GM19099 (cell line): ENCODE data around the gene LAGE3.

Experiments used
- POLR2A ChIP-seq: IDR thresholded peaks from 3 replicates; pipeline ENCODE4 v1.6.1; 2011; ENCODE audit warnings: low read depth; ENCODE audit not compliant: insufficient read length; ENCODE audit errors: extremely low read depth

Gene LAGE3

DNA sequence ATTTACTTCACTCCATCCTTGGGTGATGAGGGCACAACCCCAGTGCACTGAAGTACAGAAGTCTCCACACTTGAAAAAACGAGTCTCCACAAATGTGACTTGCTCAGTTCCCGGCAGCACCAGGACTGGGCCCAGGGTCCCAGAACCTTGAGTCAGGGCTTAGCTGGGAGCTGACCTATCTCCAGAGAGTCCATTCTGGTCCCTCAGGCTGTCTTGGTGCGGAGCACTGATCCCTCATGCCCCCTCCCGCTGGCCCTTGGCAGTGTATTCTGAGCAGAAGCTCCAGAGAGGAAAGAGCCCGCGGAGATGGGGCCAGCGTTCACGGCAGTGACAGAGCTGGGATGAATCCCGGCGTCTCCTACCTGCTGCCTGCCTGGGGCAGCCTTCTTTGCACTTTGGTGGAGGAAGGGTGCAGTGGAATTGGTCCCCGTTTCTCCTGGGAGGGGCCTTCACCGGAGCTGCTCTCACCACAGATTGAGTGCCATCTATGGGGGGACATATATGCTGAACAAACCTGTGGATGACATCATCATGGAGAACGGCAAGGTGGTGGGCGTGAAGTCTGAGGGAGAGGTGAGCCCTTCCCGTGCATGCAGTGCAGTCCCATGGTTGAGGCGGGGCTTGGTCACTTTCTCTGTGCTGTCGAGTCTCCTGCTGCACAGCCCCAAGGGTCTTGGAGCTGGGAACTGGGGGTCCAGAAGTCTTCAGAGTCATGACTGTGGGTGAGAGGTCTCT lies 38.3 kb downstream of the LAGE3 start:
- TF ChIP-seq POLR2A, result no peak

DNA sequence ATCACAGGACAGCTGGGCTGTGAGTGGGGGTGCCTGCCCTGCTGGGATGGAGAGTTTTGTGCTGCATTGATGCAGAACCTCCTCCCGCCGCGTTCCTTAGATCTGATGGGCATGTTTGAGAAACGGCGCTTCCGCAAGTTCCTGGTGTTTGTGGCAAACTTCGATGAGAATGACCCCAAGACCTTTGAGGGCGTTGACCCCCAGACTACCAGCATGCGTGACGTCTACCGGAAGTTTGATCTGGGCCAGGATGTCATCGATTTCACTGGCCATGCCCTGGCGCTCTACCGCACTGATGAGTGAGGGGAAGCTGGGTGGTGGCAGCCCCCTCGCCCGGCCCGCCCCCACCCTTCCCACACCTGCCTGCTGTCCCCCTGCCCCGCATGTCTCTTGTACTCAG lies 39.2 kb downstream of the LAGE3 start:
- no peak for TF ChIP-seq POLR2A

DNA sequence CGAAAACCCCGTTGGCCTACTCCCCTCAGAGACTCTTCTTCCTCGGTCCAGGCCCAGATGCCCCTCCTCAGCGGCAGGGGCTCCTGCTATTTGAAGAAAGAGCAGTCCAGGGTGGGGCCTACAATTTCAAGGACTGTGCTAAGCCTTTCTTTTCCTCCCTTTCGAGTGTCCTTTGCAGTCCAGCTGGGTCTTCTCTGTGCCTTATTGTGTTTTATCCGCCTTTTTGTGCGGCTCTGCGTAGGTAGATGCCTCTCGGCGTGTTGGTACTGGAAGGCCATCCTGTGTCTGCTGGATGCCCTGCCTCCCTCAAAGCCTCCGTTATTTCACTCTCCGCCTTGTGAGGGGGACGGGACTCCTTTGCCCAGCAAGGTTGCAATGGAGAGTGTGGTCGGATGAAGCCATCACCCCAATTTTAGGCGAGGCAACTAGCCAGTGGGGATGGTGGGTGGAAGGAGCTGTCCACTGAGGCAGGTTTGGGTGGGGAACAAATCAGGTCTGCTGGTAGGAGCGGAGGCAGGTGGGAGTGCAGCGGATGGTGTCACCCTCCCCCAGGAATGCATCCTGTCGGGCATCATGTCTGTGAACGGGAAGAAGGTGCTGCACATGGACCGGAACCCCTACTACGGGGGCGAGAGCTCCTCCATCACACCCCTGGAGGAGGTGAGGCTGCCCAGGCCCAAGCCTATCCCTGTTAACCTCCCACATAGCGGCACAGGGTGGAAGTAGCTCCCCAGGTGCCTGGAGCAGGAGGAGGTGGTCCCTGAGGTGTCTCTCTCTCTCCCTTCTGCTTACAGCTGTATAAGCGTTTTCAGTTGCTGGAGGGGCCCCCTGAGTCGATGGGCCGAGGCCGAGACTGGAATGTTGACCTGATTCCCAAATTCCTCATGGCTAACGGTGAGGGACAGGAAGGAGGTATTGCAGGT lies 40.8 kb downstream of the LAGE3 start:
- no peak for TF ChIP-seq POLR2A

GRCh38 chrX:154436983-154437752 lies 41.9 kb downstream of the LAGE3 start, which contains the start of gene GDI1:
TSS of gene GDI1 (plus strand) at chrX:154437154. CDS start at chrX:154437255, 101 bp downstream.
- peak; percentile 51 for TF ChIP-seq POLR2A

DNA sequence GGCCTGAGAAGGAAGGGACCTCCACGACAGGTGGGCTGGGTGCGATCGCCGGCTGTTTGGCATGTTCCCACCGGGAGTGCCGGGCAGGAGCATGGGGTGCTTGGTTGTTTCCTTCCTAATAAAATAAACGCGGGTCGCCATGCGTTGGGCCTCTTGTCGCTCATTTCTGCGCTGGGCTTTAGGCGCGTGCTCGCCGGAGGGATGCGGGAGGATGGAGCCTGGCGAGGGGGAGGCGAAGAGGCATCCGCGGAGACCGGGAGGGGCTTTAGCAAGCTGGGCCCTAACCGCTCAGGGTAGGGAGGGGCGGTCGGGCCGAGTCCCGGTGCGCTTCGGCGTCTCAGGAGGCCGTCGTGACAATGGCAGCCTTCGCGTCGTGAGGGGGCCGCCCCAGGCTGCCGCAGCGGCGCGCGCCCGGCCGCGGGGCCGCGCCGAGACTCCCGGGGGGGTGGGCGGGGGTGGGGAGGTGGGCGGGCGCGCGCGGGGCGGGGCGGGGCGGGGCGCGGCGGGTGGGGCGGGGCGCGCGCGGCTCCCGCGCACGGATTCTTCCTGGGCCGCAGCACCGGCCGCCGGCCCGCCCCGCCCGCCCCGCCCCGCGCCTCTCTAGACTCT lies 42.6 kb downstream of the LAGE3 start:
- TF ChIP-seq POLR2A, result no peak

- no peak for TF ChIP-seq POLR2A
Observed at GRCh38 chrX:154435171-154435733, 43.8 kb downstream of the LAGE3 start.

DNA sequence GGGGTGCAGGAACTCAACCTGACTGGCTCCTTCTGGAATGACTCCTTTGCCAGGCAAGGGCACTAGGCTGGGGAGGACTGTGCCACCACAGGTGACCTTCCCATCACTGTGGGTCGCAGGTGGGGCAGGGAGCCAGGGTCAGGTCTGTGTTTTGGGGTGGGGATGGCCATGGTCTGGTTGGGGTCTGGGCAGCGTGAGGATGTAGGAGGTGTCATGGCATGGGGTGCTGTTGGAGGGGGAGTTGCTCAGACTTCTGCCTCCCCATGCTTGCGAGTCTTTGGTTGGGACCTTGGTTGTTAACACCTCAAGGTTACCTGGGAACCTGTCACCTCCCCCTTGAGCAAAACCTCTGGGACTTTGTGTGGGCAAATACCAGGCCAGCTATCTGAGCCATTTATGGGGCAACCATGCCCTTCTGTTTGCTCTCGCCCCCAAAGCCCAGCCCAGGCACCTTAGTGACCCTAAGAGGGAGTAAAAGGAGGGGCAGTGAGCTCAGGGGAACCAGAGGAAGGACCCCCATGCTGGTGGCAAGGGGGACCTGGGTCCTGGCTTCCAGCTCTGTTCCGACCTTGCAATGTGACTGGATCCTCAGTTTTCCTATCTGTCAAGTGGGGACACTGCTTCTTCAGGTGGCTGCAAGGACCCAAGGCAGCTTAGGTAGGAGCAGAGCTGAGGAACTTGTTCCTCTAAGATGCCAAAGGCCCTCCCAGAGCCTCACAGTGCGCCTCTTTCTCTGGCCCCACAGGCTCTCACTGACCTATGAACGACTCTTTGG lies 44.5 kb downstream of the LAGE3 start:
- no peak for TF ChIP-seq POLR2A

- TF ChIP-seq POLR2A, result no peak
Observed at GRCh38 chrX:154433605-154434004, 45.5 kb downstream of the LAGE3 start.

- TF ChIP-seq POLR2A, result no peak
Observed at GRCh38 chrX:154432210-154432609, 46.9 kb downstream of the LAGE3 start.

DNA sequence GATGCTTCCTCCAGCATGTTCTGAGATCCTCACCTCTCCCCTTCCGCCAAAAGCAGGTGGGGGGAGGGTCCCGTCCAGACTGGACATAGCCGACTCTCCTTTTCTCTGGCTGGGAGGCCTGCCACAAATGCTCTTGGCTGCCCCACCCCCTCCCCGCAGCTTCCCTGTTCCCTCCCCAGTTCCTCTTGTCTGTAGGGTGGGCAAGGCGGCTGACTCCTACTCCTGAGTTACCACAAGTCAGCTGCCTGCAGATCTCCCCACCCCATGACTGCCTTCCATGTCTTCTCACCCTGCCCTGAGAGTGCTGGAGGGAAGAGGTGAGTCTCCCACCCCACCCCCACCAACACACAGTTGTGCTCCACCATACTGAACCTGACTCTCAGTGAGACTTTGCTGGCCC lies 47.7 kb downstream of the LAGE3 start:
- no peak for TF ChIP-seq POLR2A

DNA sequence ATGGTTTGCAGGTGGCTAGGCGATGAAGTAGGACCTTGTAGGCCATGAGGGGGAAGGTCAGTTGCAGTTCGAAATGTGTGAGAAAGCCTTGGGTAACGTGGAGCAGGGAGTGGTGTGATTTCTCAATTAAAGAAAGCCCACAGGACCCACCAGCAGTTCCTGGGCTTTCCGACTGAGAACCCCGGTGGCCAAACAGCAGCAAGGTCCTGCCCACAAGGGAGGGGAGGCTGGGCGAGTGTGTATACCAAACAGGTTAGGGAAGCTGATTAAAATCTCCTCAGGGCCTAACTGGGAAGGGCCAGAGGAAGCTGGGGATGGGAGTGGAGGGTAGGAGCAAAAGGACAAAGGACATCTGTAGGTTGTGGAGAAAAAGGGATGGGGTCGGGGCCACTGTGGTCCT lies 48.2 kb downstream of the LAGE3 start:
- no peak for TF ChIP-seq POLR2A

GRCh38 chrX:154430479-154430878 lies 48.6 kb downstream of the LAGE3 start:
- TF ChIP-seq POLR2A, result no peak

GRCh38 chrX:154429711-154430110 lies 49.4 kb downstream of the LAGE3 start:
- no peak for TF ChIP-seq POLR2A
